Activated CD8-positive, alpha-beta T cell treated with anti-CD3 and anti-CD28 coated beads for 36 hours (primary cell): ENCODE results near the gene HK1. TPM values are rescaled to one million over a fixed set of nuclear protein-coding genes. Genes with fewer than 3 reads are reported as not detected.

Experiments used
- ATAC-seq: fragments of 200-7000 bp; cut with Tn5 transposase; one replicate; pipeline ENCODE4 v1.10.0; 2021; ENCODE audit warnings: mild to moderate bottlenecking, moderate library complexity
- CTCF ChIA-PET: fragments of 350-600 bp; sonication (Branson Sonifier 250); formaldehyde crosslinking; loops from one replicate; lab custom pipeline; 2021; ENCODE audit warnings: antibody characterized with exemption; lab: Charles Lee
- POLR2A ChIA-PET: fragments of 350-600 bp; sonication (Branson Sonifier 250); formaldehyde crosslinking; loops from one replicate; lab custom pipeline; 2021; ENCODE audit warnings: antibody characterized with exemption; lab: Charles Lee
- DNase-seq: peaks from one replicate; pipeline ENCODE4 v3.0.0-alpha.2; 2020
- H3K27ac Mint-ChIP-seq: one replicate; pipeline ENCODE4 v1.8.0; 2021; ENCODE audit warnings: mild to moderate bottlenecking, mixed read lengths
- H3K27me3 Mint-ChIP-seq: one replicate; pipeline ENCODE4 v1.8.0; 2021; ENCODE audit warnings: mixed read lengths
- H3K36me3 Mint-ChIP-seq: one replicate; pipeline ENCODE4 v1.8.0; 2021; ENCODE audit warnings: low read depth, mixed read lengths
- H3K4me1 Mint-ChIP-seq: one replicate; pipeline ENCODE4 v1.8.0; 2021; ENCODE audit warnings: low read depth, mixed read lengths
- H3K4me3 Mint-ChIP-seq: one replicate; pipeline ENCODE4 v1.8.0; 2021; ENCODE audit warnings: mild to moderate bottlenecking, moderate library complexity, mixed read lengths
- H3K9me3 Mint-ChIP-seq: one replicate; pipeline ENCODE4 v1.8.0; 2021; ENCODE audit warnings: mixed read lengths
- intact Hi-C: fragments of 100-400 bp; cut with micrococcal nuclease; formaldehyde crosslinking; loops from one replicate; pipeline ENCODE4 v1.10.0; 2022
- total RNA-seq, 2 experiments: library from RNA; stranded (reverse); gene quantifications; one replicate each; pipeline ENCODE4 v1.2.3, GENCODE V29; 2021
- TF ChIP-seq, protein P1 (sequence below): fragments of 200-600 bp; IDR thresholded peaks from one replicate; pipeline ENCODE4 v1.8.0; 2022; ENCODE audit warnings: antibody characterized with exemption, mild to moderate bottlenecking

The HK1 gene
- total RNA-seq, 2 experiments from 2014 or later, result 314 to 325 TPM

DNA sequence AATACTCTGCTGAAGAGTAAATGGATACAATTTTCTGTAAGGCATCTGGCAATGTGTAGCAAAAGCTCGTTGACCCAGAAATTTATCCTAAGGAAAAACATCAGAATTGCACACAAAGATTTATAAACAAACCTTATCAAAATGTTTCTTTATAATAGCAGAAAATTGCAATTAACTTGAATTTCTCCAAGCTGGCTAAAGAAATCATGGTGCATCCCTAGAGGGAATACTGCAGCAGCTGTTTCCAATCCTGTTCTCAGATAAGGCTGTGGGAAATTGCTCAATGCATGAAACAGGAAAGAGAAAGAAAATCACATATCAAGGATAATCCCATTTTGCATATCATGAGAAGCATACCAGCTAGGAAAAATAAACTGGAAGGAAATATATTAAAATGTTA, 119.7 kb downstream of the HK1 start:
- TF ChIP-seq, protein P1, sequence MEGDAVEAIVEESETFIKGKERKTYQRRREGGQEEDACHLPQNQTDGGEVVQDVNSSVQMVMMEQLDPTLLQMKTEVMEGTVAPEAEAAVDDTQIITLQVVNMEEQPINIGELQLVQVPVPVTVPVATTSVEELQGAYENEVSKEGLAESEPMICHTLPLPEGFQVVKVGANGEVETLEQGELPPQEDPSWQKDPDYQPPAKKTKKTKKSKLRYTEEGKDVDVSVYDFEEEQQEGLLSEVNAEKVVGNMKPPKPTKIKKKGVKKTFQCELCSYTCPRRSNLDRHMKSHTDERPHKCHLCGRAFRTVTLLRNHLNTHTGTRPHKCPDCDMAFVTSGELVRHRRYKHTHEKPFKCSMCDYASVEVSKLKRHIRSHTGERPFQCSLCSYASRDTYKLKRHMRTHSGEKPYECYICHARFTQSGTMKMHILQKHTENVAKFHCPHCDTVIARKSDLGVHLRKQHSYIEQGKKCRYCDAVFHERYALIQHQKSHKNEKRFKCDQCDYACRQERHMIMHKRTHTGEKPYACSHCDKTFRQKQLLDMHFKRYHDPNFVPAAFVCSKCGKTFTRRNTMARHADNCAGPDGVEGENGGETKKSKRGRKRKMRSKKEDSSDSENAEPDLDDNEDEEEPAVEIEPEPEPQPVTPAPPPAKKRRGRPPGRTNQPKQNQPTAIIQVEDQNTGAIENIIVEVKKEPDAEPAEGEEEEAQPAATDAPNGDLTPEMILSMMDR, result no peak
- Mint-ChIP-seq H3K4me1 (no peaks in the 10 kb centered on the region), H3K27ac (no peak overlapping the region), H3K4me3 (no peak overlapping the region), H3K9me3 (no peaks in the 10 kb centered on the region), H3K36me3 (peaks cover 61% of the 10 kb centered on the region), H3K27me3 (no peaks in the 10 kb centered on the region)
- ChIA-PET CTCF (interaction anchor here (1.4 to 2.2 kb wide), 2 partner anchors 10 to 160 kb away, joined by 4 to 15 read pairs; no protein-coding TSS in a partner anchor), POLR2A (interaction anchor here (0.9 kb wide), 1 partner anchor 10 kb away, joined by 4 read pairs; no protein-coding TSS in a partner anchor)
- intact Hi-C loops, result no loop called here
- DNase-seq (no peak), ATAC-seq (no peak)

DNA sequence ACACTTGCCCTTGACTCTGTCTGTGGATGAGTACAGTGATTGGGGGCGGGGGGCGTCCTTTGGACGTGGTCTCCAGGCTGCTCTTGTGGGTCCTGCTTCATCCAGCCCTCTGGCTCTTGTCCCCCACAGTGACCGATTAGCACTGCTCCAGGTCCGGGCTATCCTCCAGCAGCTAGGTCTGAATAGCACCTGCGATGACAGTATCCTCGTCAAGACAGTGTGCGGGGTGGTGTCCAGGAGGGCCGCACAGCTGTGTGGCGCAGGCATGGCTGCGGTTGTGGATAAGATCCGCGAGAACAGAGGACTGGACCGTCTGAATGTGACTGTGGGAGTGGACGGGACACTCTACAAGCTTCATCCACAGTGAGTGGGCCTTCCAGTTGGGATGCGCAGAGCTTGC, 120.2 kb downstream of the HK1 start:
- POLR2A ChIA-PET, result interaction anchor here (0.9 kb wide), 1 partner anchor 9 kb away, joined by 4 read pairs; no protein-coding TSS in a partner anchor

DNA sequence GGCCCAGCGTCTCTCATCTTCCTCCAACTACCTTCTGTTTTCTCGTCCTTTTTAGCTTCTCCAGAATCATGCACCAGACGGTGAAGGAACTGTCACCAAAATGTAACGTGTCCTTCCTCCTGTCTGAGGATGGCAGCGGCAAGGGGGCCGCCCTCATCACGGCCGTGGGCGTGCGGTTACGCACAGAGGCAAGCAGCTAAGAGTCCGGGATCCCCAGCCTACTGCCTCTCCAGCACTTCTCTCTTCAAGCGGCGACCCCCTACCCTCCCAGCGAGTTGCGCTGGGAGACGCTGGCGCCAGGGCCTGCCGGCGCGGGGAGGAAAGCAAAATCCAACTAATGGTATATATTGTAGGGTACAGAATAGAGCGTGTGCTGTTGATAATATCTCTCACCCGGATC, 122.6 kb downstream of the HK1 start:
- Mint-ChIP-seq H3K27ac (no peak overlapping the region), H3K4me3 (no peak overlapping the region), H3K27me3 (no peaks in the 10 kb centered on the region), H3K9me3 (no peaks in the 10 kb centered on the region), H3K36me3 (peaks cover 53% of the 10 kb centered on the region), H3K4me1 (peaks cover under 1% of the 10 kb centered on the region)
- intact Hi-C loops, result no loop called here
- no peak for ATAC-seq
- POLR2A ChIA-PET, result no interaction called here
- CTCF ChIA-PET, result interaction anchor here (0.6 kb wide), 1 partner anchor 8 kb away, joined by 3 read pairs; no protein-coding TSS in a partner anchor
- TF ChIP-seq, protein P1, result no peak
- no peak for DNase-seq

More for the DNA sequence above, 120.2 kb downstream of the HK1 start:
- intact Hi-C loops, result no loop called here
- Mint-ChIP-seq H3K27ac (no peak overlapping the region), H3K36me3 (peaks cover 62% of the 10 kb centered on the region), H3K4me3 (no peak overlapping the region), H3K4me1 (no peaks in the 10 kb centered on the region), H3K9me3 (no peaks in the 10 kb centered on the region), H3K27me3 (no peaks in the 10 kb centered on the region)
- no peak for DNase-seq
- TF ChIP-seq, protein P1, result no peak
- CTCF ChIA-PET, result interaction anchor here (1.4 to 2.2 kb wide), 2 partner anchors 9 to 160 kb away, joined by 4 to 15 read pairs; no protein-coding TSS in a partner anchor
- no peak for ATAC-seq

DNA sequence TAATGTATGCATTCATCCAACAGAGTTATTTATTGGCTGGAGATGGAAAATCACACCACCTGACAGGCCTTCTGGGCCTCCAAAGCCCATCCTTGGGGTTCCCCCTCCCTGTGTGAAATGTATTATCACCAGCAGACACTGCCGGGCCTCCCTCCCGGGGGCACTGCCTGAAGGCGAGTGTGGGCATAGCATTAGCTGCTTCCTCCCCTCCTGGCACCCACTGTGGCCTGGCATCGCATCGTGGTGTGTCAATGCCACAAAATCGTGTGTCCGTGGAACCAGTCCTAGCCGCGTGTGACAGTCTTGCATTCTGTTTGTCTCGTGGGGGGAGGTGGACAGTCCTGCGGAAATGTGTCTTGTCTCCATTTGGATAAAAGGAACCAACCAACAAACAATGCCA, 123.1 kb downstream of the HK1 start:
- TF ChIP-seq, protein P1, result no peak
- Mint-ChIP-seq H3K27me3 (no peaks in the 10 kb centered on the region), H3K36me3 (peaks cover 50% of the 10 kb centered on the region), H3K9me3 (no peaks in the 10 kb centered on the region), H3K4me3 (no peak overlapping the region), H3K4me1 (peaks cover 2% of the 10 kb centered on the region), H3K27ac (no peak overlapping the region)
- ChIA-PET POLR2A (no interaction called here), CTCF (interaction anchor here (0.6 kb wide), 1 partner anchor 9 kb away, joined by 3 read pairs; no protein-coding TSS in a partner anchor)
- no peak for ATAC-seq
- DNase-seq, result no peak
- intact Hi-C loops, result no loop called here

DNA sequence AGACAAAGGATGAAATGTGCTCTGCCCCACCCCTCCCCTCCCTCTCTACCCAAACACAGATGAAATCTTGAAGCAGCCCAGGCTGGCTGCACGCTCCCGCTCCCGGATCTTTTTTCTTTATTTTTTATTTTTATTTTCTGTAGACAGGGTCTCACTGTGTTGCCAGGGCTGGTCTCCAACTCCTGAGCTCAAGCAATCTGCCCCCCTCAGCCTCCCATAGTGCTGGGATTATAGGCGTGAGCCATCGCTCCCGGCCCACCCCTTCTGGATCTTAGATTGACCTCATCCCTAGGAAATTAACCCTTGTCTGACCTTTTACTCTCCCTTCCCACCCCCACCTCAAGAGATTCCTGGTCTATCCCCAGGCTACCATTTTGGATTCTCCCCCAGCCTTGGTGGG, 124.1 kb downstream of the HK1 start:
- TF ChIP-seq, protein P1, result no peak
- H3K27ac Mint-ChIP-seq, result no peak overlapping the region
- ChIA-PET POLR2A (interaction anchor here (1.0 kb wide), 1 partner anchor 186 kb away, joined by 3 read pairs; no protein-coding TSS in a partner anchor), CTCF (no interaction called here)
- intact Hi-C loops, result no loop called here
- ATAC-seq (no peak), DNase-seq (no peak)
- no peaks in the 10 kb centered on the region for H3K9me3 Mint-ChIP-seq
- H3K4me1 Mint-ChIP-seq, result peaks cover 2% of the 10 kb centered on the region
- no peaks in the 10 kb centered on the region for H3K27me3 Mint-ChIP-seq
- peaks cover 46% of the 10 kb centered on the region for H3K36me3 Mint-ChIP-seq
- H3K4me3 Mint-ChIP-seq, result no peak overlapping the region
